ENCODE measurements around the gene ABHD6. TPM values are rescaled to one million over a fixed set of nuclear protein-coding genes. Genes with fewer than 3 reads are reported as not detected.

Gene ABHD6
- total RNA-seq, 1 experiment from 2014 or later: 2.2 TPM

- Histone ChIP-seq H3K27me3 (ENCODE audit: insufficient read depth, low read length) (no peaks in the 10 kb centered on the region), H3T11ph (ENCODE audit: low read length) (no peak overlapping the region), H2AK5ac (ENCODE audit: insufficient read length, low read length) (no peak overlapping the region), H3K23ac (ENCODE audit: insufficient read length, low read depth, low read length) (no peak overlapping the region), H3K79me2 (ENCODE audit: insufficient read depth, low read length) (no peaks in the 10 kb centered on the region), H3K27ac (ENCODE audit: insufficient read length, low read depth, low read length) (no peak overlapping the region), H3K18ac (ENCODE audit: insufficient read length, low read depth, low read length) (no peak overlapping the region), H3K4me1 (ENCODE audit: insufficient read depth, low read length) (no peaks in the 10 kb centered on the region), H3K79me1 (ENCODE audit: insufficient read depth, low read depth, low read length, poor library complexity, severe bottlenecking) (no peaks in the 10 kb centered on the region), H4K91ac (ENCODE audit: insufficient read length, low read depth, low read length) (no peak overlapping the region), H3K4ac (ENCODE audit: low read depth, low read length) (no peak overlapping the region), H3K14ac (ENCODE audit: insufficient read depth, low read length) (no peak overlapping the region), H2BK20ac (ENCODE audit: low read depth, low read length, poor library complexity, severe bottlenecking) (no peak overlapping the region), H3K9me3 (ENCODE audit: control insufficient read depth, low read depth, low read length) (no peaks in the 10 kb centered on the region), H4K5ac (ENCODE audit: insufficient read length, low read depth, low read length) (no peak overlapping the region), H3K23me2 (ENCODE audit: insufficient read length, low read depth, low read length, poor library complexity, severe bottlenecking) (no peaks in the 10 kb centered on the region), H4K20me1 (ENCODE audit: control insufficient read depth, insufficient read depth, insufficient read length) (no peaks in the 10 kb centered on the region), H3K9ac (ENCODE audit: extremely low read depth, insufficient read length, low read length) (no peak overlapping the region), H2BK5ac (ENCODE audit: insufficient read length, low read length) (no peak overlapping the region), H2AFZ (ENCODE audit: low read length) (no peak overlapping the region), H2BK12ac (ENCODE audit: insufficient read length, low read depth, low read length) (no peak overlapping the region), H3K4me2 (ENCODE audit: insufficient read depth, insufficient read length, low read length) (no peak overlapping the region), H3K56ac (ENCODE audit: insufficient read length, low read depth, low read length) (no peak overlapping the region), H2BK120ac (ENCODE audit: low read depth, low read length, poor library complexity, severe bottlenecking) (no peak overlapping the region), H4K8ac (replicated peaks; ENCODE audit: insufficient read length, low read depth, low read length) (no peak overlapping the region), H2BK15ac (ENCODE audit: low read depth, low read length) (no peak overlapping the region)
- no peak overlapping the region for H3K27ac Mint-ChIP-seq
- H3K27me3 Mint-ChIP-seq (ENCODE audit: low read depth): no peaks in the 10 kb centered on the region; the same call in 1 of the 2 replicates
- TF ChIP-seq, protein P1, sequence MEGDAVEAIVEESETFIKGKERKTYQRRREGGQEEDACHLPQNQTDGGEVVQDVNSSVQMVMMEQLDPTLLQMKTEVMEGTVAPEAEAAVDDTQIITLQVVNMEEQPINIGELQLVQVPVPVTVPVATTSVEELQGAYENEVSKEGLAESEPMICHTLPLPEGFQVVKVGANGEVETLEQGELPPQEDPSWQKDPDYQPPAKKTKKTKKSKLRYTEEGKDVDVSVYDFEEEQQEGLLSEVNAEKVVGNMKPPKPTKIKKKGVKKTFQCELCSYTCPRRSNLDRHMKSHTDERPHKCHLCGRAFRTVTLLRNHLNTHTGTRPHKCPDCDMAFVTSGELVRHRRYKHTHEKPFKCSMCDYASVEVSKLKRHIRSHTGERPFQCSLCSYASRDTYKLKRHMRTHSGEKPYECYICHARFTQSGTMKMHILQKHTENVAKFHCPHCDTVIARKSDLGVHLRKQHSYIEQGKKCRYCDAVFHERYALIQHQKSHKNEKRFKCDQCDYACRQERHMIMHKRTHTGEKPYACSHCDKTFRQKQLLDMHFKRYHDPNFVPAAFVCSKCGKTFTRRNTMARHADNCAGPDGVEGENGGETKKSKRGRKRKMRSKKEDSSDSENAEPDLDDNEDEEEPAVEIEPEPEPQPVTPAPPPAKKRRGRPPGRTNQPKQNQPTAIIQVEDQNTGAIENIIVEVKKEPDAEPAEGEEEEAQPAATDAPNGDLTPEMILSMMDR (conservative IDR thresholded peaks at IDR 0.05): no peak
- WGBS (ENCODE audit: extremely low coverage, insufficient read length, low lambda C conversion rate): no CpG with 5 or more reads among the region's 3 CpGs
- H3K9me3 Mint-ChIP-seq: peaks cover 0 to 7% of the 10 kb centered on the region in 2 experiments; a peak in 2 of 5 replicates
- DNase-seq: no peak
- peaks cover 2 to 7% (median 4%) of the 10 kb centered on the region in 3 experiments; a peak in 4 of 7 replicates for H3K36me3 Mint-ChIP-seq (ENCODE audit: insufficient read depth in 1 of 3, low read depth in 3 of 3)
- no peak overlapping the region for H3K4me3 Mint-ChIP-seq
- no peaks in the 10 kb centered on the region for H3K4me1 Mint-ChIP-seq
These were observed 36.5 kb downstream of the ABHD6 start for GRCh38 chr3:58274027-58274614.

Measured in H9 (cell line).